ENCODE results near the gene PPP1R37. TPM values are rescaled to one million over a fixed set of nuclear protein-coding genes. Genes with fewer than 3 reads are reported as not detected.
A peak's percentile ranks its signal among the peaks of the same experiment; 100 is the strongest.

The PPP1R37 gene
- total RNA-seq, 2 experiments from 2014 or later: 10.2 to 10.3 TPM

GRCh38 chr19:45059258-45059965, 33.6 kb upstream of the PPP1R37 start:
- CTCF ChIA-PET: interaction anchor here (0.6 to 1.5 kb wide), 17 partner anchors 10 to 318 kb away, joined by 3 to 11 read pairs (median 4); partner anchors contain the start of genes CLASRP and ZNF296
- DNase-seq: peak; percentile 90
- Mint-ChIP-seq H3K9me3 (no peaks in the 10 kb centered on the region), H3K36me3 (ENCODE audit: low read depth) (peaks cover 41% of the 10 kb centered on the region), H3K4me1 (ENCODE audit: low read depth) (no peaks in the 10 kb centered on the region), H3K27me3 (ENCODE audit: low read depth) (no peaks in the 10 kb centered on the region), H3K27ac (peak overlapping the region; percentile 32), H3K4me3 (no peak overlapping the region)
- intact Hi-C loops (cut with micrococcal nuclease): loop anchor here (1.0 to 5.0 kb wide), 3 partner anchors 57 to 188 kb away; partner anchors contain the start of genes EXOC3L2 and RELB

DNA sequence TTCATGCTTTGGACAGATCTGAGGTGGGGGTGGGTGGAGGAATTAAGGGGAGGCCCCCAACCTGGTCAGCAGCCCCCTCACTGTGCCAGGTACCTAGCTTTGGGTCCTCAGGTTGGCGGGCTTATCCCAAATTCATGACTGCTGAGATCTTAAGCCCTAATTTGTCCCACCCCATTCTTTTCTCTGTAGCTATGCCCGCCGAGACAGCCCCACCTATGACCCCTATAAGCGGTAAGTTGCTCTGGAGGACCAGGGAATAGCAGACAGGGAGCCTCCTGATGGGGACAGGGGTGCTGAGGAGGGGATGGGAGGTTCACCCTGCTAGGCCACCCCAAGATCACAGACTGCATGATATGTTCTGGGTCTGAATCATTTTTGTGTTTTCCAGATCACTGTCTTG, 31.0 kb upstream of the PPP1R37 start:
- H3K4me3 Mint-ChIP-seq: no peak overlapping the region
- CTCF ChIA-PET: interaction anchor here (1.0 kb wide), 1 partner anchor 125 kb away, joined by 4 read pairs; no protein-coding TSS in a partner anchor
- no peak for DNase-seq
- no peak overlapping the region for H3K27ac Mint-ChIP-seq
- H3K9me3 Mint-ChIP-seq: no peaks in the 10 kb centered on the region
- intact Hi-C loops (cut with micrococcal nuclease): loop anchor here (2.0 kb wide), 1 partner anchor 159 kb away; no protein-coding TSS in a partner anchor
- H3K4me1 Mint-ChIP-seq (ENCODE audit: low read depth): no peaks in the 10 kb centered on the region
- H3K36me3 Mint-ChIP-seq (ENCODE audit: low read depth): peaks cover 43% of the 10 kb centered on the region
- no peaks in the 10 kb centered on the region for H3K27me3 Mint-ChIP-seq (ENCODE audit: low read depth)

DNA sequence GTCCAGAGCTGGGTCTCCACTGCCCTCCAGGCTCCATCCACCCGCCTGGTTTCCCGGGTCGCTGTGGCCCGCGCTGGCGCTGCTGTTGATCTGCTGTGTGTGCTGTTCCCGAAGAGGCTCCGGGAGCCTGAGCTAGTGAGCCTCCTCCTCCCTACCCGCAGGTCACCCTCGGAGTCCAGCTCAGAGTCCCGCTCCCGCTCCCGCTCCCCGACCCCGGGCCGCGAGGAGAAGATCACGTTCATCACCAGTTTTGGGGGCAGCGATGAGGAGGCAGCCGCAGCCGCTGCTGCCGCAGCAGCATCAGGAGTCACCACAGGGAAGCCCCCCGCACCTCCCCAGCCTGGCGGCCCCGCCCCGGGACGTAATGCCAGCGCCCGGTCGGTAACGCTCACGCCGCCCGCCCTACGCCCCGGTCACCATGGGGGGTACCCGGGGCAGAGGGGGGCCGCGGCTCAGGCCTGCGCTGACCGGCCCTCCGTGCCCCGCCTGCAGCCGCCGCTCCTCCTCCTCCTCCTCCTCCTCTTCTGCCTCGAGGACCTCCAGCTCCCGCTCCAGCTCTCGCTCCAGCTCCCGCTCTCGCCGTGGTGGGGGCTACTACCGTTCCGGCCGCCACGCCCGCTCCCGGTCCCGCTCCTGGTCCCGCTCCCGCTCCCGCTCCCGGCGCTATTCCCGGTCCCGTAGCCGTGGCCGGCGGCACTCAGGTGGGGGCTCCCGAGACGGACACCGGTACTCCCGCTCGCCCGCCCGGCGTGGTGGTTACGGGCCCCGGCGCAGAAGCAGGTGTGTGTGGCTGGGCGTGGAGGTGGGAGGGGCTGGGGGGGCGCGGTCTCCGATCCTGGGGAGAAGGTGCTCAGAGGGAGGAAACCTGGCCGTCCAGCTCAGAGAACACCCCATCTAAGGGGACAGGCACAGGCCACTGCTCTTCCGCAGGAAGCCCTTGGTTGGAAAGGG, 28.9 kb upstream of the PPP1R37 start:
- peaks cover 35% of the 10 kb centered on the region for H3K36me3 Mint-ChIP-seq (ENCODE audit: low read depth)
- DNase-seq: no peak
- no peaks in the 10 kb centered on the region for H3K9me3 Mint-ChIP-seq
- no peak overlapping the region for H3K4me3 Mint-ChIP-seq
- H3K27ac Mint-ChIP-seq: no peak overlapping the region
- CTCF ChIA-PET: interaction anchor here (0.6 kb wide), 1 partner anchor 48 kb away, joined by 3 read pairs; no protein-coding TSS in a partner anchor
- intact Hi-C loops (cut with micrococcal nuclease): no loop called here
- H3K4me1 Mint-ChIP-seq (ENCODE audit: low read depth): no peaks in the 10 kb centered on the region
- H3K27me3 Mint-ChIP-seq (ENCODE audit: low read depth): no peaks in the 10 kb centered on the region

- Mint-ChIP-seq H3K4me3 (no peak overlapping the region), H3K9me3 (no peaks in the 10 kb centered on the region), H3K36me3 (ENCODE audit: low read depth) (peaks cover 26% of the 10 kb centered on the region), H3K27ac (no peak overlapping the region), H3K4me1 (ENCODE audit: low read depth) (no peaks in the 10 kb centered on the region), H3K27me3 (ENCODE audit: low read depth) (no peaks in the 10 kb centered on the region)
- intact Hi-C loops (cut with micrococcal nuclease): no loop called here
- DNase-seq: no peak
- CTCF ChIA-PET: interaction anchor here (1.0 kb wide), 1 partner anchor 115 kb away, joined by 4 read pairs; no protein-coding TSS in a partner anchor
Measured at GRCh38 chr19:45066921-45067661, 25.9 kb upstream of the PPP1R37 start.

DNA sequence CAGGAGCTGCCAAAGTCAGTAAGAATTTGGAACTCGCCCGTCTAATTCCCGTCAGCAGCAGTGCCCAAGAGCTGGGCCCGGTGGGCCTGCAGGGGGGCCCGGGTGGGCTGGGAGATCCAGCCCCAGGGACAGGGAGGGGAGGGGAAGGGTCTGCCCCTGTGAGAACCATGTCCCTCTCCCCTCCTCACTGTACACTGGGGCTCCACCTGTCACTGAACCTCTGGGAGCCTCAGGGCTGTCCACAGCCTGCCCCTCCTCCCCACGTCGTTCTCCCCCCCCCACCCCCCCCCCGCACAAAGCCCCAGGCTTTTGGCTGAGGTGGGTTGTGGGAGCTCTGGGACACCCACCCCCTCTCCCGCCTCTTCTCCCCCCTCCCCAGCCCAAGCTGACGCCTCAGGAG, 24.9 kb upstream of the PPP1R37 start:
- DNase-seq: no peak
- Mint-ChIP-seq H3K4me3 (no peak overlapping the region), H3K36me3 (ENCODE audit: low read depth) (peaks cover 25% of the 10 kb centered on the region), H3K27me3 (ENCODE audit: low read depth) (no peaks in the 10 kb centered on the region), H3K9me3 (no peaks in the 10 kb centered on the region), H3K27ac (no peak overlapping the region), H3K4me1 (ENCODE audit: low read depth) (no peaks in the 10 kb centered on the region)
- intact Hi-C loops (cut with micrococcal nuclease): no loop called here
- CTCF ChIA-PET: interaction anchor here (1.4 kb wide), 1 partner anchor 57 kb away, joined by 3 read pairs; no protein-coding TSS in a partner anchor

DNA sequence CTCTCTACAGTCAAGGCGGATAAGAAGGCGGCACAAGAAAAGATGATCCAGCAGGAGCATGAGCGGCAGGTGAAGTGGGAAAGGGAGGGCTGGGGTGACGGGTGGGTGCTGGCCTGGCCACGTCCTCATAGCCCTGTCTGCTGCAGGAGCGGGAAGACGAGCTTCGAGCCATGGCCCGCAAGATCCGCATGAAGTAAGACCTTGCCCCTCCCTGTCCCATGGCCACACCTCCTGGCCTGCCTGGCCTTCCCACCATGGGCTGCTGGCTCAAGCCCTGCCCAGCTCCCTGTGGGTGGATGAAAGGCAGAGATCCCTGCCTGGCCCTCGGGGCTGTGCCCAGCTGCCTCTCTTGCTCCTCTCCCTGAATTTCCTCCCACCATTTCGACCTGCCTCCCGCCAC, 23.9 kb upstream of the PPP1R37 start:
- Mint-ChIP-seq H3K27me3 (ENCODE audit: low read depth) (no peaks in the 10 kb centered on the region), H3K4me3 (no peak overlapping the region), H3K4me1 (ENCODE audit: low read depth) (no peaks in the 10 kb centered on the region), H3K36me3 (ENCODE audit: low read depth) (peaks cover 23% of the 10 kb centered on the region), H3K27ac (no peak overlapping the region), H3K9me3 (no peaks in the 10 kb centered on the region)
- no peak for DNase-seq
- intact Hi-C loops (cut with micrococcal nuclease): no loop called here
- CTCF ChIA-PET: interaction anchor here (1.4 kb wide), 1 partner anchor 56 kb away, joined by 3 read pairs; no protein-coding TSS in a partner anchor

GRCh38 chr19:45070214-45070613, 22.8 kb upstream of the PPP1R37 start:
- Mint-ChIP-seq H3K4me3 (no peak overlapping the region), H3K27ac (no peak overlapping the region), H3K4me1 (ENCODE audit: low read depth) (peaks cover 6% of the 10 kb centered on the region), H3K27me3 (ENCODE audit: low read depth) (no peaks in the 10 kb centered on the region), H3K36me3 (ENCODE audit: low read depth) (peaks cover 21% of the 10 kb centered on the region), H3K9me3 (no peaks in the 10 kb centered on the region)
- no peak for DNase-seq
- intact Hi-C loops (cut with micrococcal nuclease): no loop called here
- CTCF ChIA-PET: no interaction called here

- CTCF ChIA-PET: no interaction called here
- Mint-ChIP-seq H3K4me1 (ENCODE audit: low read depth) (peaks cover 6% of the 10 kb centered on the region), H3K27ac (no peak overlapping the region), H3K4me3 (no peak overlapping the region), H3K27me3 (ENCODE audit: low read depth) (no peaks in the 10 kb centered on the region), H3K36me3 (ENCODE audit: low read depth) (peaks cover 19% of the 10 kb centered on the region), H3K9me3 (no peaks in the 10 kb centered on the region)
- no peak for DNase-seq
- intact Hi-C loops (cut with micrococcal nuclease): no loop called here
Measured at GRCh38 chr19:45070861-45071544, 22.0 kb upstream of the PPP1R37 start.

DNA sequence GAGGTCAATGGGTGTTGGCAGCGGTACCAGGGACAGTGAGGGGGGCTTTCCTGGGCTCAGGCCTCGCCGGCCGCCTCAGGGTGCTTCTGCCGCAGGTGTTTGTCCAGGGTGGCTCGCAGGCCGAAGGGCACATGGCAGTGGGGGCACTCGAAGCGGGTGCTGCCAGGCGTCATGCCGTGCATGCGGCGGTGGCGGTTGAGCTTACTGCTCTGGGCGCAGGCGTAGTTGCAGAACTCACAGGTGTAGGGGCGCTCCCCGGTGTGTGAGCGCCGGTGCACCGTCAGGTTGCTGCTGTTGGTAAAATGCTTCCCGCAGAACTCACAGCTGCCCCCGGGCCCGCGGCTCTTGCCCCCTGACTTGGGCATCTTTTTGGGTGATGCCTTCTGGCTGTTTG, 21.4 kb upstream of the PPP1R37 start:
- intact Hi-C loops (cut with micrococcal nuclease): no loop called here
- peaks cover 7% of the 10 kb centered on the region for H3K4me1 Mint-ChIP-seq (ENCODE audit: low read depth)

DNA sequence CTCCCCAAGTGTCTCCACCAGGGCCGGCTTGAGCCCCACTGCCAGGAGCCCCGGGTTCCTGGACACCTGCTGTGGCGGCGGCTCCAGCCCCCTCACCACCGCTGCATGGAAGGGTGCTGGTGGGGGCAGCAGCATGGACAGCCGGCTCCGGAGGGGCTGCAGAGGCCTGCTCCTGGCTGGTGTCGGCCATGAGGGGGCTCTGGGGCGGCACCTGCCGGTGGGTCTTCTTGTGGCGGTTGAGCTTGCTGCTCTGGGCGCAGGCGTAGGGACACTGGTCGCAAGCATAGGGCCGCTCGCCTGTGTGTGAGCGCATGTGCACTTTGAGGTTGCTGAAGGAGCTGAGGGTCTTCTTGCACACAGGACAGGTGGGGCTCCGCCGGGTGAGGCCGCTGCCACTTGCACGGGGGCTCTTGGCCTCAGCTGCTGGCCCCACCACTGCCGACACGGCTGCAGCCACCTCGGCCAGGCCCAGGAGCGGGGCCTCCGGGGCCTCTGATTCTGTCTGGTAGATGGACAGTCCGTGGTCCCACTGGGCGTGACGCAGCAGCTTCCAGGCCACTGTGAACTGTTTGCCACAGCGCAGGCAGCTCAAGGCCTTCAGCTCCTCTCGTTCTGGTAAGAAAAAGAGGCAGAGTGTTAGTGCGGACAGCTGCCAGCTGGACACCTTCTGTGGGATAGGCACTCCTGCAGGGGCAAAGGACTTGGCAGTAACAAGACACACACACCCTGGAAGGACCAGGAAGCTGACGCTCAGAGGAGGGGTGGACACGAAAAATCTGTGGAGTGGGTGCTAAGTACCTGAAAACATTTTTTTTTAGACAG, 20.8 kb upstream of the PPP1R37 start:
- Mint-ChIP-seq H3K27me3 (ENCODE audit: low read depth) (no peaks in the 10 kb centered on the region), H3K9me3 (no peaks in the 10 kb centered on the region), H3K36me3 (ENCODE audit: low read depth) (peaks cover 14% of the 10 kb centered on the region), H3K4me1 (ENCODE audit: low read depth) (peaks cover 14% of the 10 kb centered on the region), H3K4me3 (no peak overlapping the region), H3K27ac (no peak overlapping the region)
- intact Hi-C loops (cut with micrococcal nuclease): no loop called here
- CTCF ChIA-PET: no interaction called here
- DNase-seq: no peak

More for the DNA sequence above, 21.4 kb upstream of the PPP1R37 start:
- no peaks in the 10 kb centered on the region for H3K27me3 Mint-ChIP-seq (ENCODE audit: low read depth)
- H3K4me3 Mint-ChIP-seq: no peak overlapping the region
- no peak for DNase-seq
- peaks cover 19% of the 10 kb centered on the region for H3K36me3 Mint-ChIP-seq (ENCODE audit: low read depth)
- no peak overlapping the region for H3K27ac Mint-ChIP-seq
- CTCF ChIA-PET: no interaction called here
- no peaks in the 10 kb centered on the region for H3K9me3 Mint-ChIP-seq
